ENCODE data around the gene JAG2.

JAG2 gene

DNA sequence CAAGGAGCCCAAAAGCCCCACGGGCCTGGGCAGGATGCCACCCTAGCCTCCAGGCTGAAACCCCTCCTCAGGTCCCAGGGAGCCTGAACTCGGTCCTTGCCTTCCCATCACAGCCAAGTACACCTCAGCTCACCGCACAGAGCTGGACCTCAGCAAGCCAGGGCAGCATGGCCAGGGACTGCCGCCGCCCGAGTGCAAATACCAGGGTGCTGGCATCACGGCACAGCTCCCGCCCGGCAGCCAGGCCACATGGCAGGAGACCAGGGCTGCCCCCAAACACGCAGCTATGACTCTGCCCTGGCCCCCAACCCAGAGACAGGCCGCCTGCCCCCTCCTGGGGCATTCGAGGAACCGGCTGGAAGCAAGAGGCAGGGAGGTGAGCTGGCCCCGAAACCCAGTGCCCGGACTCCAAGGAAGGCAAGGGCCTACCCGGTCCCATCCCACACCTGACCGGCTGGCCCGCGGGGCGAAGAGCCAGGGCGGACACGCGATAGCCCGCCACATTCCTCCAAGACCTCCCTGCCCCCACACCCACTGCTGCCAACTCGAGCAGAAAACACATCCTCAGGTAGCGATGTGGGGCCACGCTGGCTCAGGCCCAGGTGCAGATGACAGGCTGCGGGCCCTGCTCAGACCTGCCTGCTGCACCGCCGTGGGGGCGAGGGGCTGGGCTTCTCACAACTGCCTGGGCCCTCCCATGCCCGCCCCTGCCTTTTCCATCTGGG lies 2.7 kb downstream of the JAG2 start:
- DNase-seq (ENCODE audit: insufficient read length, low spot score) (no peak), FAIRE-seq (no peak)
- TF ChIP-seq, protein P1, sequence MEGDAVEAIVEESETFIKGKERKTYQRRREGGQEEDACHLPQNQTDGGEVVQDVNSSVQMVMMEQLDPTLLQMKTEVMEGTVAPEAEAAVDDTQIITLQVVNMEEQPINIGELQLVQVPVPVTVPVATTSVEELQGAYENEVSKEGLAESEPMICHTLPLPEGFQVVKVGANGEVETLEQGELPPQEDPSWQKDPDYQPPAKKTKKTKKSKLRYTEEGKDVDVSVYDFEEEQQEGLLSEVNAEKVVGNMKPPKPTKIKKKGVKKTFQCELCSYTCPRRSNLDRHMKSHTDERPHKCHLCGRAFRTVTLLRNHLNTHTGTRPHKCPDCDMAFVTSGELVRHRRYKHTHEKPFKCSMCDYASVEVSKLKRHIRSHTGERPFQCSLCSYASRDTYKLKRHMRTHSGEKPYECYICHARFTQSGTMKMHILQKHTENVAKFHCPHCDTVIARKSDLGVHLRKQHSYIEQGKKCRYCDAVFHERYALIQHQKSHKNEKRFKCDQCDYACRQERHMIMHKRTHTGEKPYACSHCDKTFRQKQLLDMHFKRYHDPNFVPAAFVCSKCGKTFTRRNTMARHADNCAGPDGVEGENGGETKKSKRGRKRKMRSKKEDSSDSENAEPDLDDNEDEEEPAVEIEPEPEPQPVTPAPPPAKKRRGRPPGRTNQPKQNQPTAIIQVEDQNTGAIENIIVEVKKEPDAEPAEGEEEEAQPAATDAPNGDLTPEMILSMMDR (IDR thresholded peaks at IDR 0.05; ENCODE audit: insufficient read depth, missing control alignments): no peak

DNA sequence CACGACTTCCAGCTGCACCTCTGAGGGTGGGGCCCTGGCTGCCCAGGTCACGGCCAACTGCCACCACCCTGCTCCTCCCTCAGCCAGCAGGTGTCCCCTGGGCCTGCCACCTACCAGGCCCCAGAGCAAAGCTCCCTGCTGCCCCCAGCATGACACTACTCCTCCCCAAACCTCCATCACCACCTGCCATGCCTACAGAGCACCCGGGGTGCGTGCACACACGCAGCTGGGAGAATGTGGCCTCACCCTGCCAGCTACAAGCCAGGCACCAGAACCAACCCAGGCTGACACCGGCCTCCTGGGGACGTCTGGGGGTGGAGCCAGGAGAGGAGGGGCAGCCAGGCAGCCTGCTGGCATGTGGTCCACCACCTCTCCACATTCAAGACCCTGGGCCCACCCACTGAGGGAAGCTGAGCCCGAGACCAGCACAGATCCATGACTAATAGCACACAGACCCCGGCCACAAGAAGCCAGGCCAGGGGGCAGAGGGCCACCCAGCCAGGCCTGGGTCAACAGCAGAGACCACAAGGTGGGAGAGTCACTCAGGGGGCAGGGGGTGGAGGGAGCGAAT lies 3.4 kb downstream of the JAG2 start:
- DNase-seq (ENCODE audit: insufficient read length, low spot score) (no peak), FAIRE-seq (no peak)
- TF ChIP-seq, protein P1 (IDR thresholded peaks at IDR 0.05; ENCODE audit: insufficient read depth, missing control alignments): no peak

DNA sequence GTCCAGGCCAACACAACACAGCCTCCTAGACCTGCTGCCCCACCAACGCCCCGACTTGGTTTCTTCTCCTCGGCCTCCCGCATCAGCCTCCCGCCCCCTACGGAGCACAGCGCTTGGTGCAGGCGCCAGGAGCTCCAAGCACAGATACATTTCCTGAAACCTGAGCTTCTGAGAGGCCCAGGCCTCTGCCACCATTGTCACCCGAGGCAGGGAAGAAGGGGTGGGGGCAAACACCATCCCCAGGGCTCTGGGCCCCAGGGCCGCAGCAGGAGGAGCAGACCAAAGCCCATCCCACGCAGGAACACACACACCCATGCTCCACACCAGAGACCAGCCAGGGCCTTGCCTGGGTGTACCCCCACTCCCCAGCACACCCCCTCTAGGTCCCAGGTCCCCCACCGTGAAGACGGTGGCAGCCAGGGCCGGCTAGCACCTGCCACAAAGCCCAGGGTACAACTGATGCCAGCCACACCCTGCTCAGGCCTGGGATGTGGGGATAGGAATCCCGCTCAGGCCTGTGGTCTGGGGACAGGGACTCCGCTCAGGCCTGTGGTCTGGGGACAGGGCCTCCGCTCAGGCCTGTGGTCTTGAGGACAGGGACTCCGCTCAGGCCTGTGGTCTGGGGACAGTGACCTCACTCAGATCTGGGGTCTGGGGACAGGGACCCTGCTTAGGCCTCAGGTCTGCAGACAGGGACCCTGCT lies 5.4 kb downstream of the JAG2 start:
- FAIRE-seq (no peak), DNase-seq (ENCODE audit: insufficient read length, low spot score) (no peak)
- TF ChIP-seq, protein P1 (IDR thresholded peaks at IDR 0.05; ENCODE audit: insufficient read depth, missing control alignments): no peak

DNA sequence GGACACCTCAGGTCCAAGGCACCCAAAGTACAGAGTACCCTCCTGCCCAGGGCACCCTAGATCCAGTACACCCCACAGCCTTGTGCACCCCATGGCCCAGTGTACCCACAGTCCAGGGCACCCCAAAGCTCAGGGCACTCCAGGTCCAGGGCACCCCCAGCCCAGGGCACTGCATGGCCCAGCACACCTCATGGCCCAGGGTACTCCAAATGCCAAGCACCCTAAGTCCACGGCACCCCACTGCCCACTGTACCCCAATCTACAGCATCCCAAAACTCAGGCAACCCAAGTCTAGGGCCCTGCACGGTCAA lies 6.0 kb downstream of the JAG2 start:
- TF ChIP-seq, protein P1 (IDR thresholded peaks at IDR 0.05; ENCODE audit: insufficient read depth, missing control alignments): no peak
- FAIRE-seq: no peak
- no peak for DNase-seq (ENCODE audit: insufficient read length, low spot score)

DNA sequence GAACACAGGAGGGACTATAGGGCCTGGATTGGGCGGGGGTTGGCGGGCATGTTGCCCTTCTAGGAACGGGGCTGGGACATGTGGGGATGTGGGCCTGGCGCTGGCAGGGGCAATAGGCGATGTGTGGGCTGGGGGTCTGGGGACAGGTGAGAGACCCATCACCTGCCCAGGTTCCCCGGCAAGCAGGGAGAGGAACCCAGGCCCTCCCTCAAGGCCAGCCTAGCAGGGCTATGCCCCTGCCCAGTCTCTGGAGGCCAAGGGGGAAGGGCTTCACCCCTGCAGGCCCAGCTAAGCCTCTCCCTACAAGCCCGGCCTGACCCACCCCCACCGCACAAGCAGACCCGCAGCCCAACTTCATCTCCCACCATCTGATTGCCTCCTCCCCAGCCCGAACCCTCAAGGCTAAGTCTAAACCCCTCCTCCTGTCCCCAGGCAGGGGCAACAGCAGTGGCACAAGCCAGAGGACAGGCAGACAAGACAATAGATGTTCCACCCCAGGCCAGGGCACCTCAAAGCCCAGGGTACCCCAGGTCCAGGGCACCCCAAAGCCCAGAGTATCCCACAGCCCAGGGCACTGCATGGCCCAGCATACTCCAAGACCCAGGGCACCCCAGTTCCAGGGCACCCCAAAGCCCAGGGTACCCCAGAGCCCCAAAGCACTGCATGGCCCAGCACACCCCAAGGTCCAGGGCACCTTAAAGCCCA lies 6.5 kb downstream of the JAG2 start:
- TF ChIP-seq, protein P1 (IDR thresholded peaks at IDR 0.05; ENCODE audit: insufficient read depth, missing control alignments): no peak
- DNase-seq (ENCODE audit: insufficient read length, low spot score) (no peak), FAIRE-seq (no peak)

DNA sequence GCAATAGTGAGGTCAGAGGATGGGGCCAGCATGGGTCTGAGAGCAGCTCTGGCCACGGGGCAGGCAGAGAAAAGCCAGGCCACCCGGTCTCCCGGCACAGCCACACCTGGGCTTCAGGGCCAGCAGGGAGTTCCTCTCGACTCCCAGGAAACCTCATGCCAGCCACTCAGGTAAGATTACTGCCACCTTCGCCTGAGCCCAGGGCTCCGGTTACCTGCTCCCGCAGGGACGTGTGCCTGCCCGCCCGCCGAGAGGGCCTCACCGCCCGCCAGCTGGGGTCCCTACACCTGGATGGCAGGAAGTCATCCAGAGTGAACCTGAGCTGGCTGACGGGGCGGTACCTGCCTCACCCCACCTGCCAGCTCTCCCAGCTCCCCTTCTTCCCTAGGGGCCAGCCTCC lies 7.3 kb downstream of the JAG2 start:
- TF ChIP-seq, protein P1 (IDR thresholded peaks at IDR 0.05; ENCODE audit: insufficient read depth, missing control alignments): no peak
- FAIRE-seq (no peak), DNase-seq (ENCODE audit: insufficient read length, low spot score) (no peak)
